DMS79 treated with DMSO at 0.1 percent for 48 hours (cell line): Measurements from ENCODE around the gene NXF2.
"Not testable (repeated sequence)": the region's sequence is repeated elsewhere in the genome, so short reads cannot be mapped to it uniquely, and the experiment has no call there.

Experiments used
- DNase-seq: peaks from one replicate; lab custom pipeline; 2025; lab: John Stamatoyannopoulos, UW

The NXF2 gene, protein sequence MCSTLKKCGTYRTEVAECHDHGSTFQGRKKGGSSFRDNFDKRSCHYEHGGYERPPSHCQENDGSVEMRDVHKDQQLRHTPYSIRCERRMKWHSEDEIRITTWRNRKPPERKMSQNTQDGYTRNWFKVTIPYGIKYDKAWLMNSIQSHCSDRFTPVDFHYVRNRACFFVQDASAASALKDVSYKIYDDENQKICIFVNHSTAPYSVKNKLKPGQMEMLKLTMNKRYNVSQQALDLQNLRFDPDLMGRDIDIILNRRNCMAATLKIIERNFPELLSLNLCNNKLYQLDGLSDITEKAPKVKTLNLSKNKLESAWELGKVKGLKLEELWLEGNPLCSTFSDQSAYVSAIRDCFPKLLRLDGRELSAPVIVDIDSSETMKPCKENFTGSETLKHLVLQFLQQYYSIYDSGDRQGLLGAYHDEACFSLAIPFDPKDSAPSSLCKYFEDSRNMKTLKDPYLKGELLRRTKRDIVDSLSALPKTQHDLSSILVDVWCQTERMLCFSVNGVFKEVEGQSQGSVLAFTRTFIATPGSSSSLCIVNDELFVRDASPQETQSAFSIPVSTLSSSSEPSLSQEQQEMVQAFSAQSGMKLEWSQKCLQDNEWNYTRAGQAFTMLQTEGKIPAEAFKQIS

DNA sequence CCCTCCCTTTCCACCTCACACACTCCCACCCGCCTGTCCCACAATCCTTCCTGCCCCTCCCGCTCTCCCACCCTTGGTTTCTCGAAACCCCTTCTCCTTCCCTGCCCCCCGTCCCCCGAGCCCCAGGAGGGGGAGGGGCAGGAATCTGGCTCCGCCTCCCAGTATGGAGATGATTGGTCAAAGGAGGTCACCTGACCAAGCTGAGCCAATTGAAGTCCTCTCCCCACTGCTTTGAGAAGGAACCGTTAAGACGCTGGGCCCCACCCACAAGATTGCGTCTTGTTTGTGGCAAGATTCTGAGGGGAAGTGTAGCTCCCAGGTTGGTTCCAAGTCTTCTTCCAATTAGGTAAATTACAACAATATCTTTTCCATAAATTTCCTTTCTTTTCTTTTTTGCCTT, at the start of gene NXF2:
Gene NXF2 (plus strand): TSS at position 275 of the 400 bp plus-strand sequence. CDS start 59,912 bp downstream, outside the sequence.
- not testable (repeated sequence) for DNase-seq

DNA sequence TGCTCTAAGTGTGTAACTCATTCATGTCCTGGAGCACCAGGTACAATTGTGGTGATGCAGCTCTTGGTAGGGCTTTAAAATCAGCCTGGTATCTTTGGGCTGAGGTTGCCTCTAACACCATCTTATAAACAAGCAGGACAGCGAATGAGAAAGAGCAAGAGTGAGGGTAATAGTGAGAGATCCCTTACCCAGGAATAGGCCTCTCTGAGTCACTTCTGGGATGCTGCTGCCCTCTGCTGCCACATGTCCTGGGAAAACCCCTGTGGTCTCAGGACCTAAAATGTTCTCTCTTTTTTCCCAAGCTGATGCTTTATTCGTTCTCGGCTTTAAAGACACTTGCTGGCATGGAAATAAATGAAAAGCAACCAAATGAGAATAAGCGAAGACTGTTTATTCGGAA, 39.0 kb upstream of the NXF2 start:
- DNase-seq = not testable (repeated sequence)

GRCh38 chrX:102214986-102215385, 32.0 kb upstream of the NXF2 start, which contains the start of gene TCP11X1:
TSS of gene TCP11X1 (plus strand) at chrX:102215301.
- not testable (repeated sequence) for DNase-seq

- DNase-seq = not testable (repeated sequence)
These were observed 30.5 kb upstream of the NXF2 start for GRCh38 chrX:102216497-102216896.

DNA sequence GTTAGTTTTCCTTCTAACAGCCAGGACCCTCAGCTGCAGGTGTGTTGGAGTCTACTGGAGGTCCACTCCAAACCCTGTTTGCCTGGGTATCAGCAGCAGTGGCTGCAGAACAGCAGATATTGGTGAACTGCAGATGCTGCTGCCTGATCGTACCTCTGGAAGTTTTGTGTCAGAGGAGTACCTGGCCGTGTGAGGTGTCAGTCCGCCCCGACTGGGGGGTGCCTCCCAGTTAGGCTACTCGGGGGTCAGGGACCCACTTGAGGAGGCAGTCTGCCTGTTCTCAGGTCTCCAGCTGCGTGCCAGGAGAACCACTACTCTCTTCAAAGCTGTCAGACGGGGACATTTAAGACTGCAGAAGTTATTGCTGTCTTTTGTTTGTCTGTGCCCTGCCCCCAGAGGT, 11.3 kb upstream of the NXF2 start:
- DNase-seq = not testable (repeated sequence)

DNA sequence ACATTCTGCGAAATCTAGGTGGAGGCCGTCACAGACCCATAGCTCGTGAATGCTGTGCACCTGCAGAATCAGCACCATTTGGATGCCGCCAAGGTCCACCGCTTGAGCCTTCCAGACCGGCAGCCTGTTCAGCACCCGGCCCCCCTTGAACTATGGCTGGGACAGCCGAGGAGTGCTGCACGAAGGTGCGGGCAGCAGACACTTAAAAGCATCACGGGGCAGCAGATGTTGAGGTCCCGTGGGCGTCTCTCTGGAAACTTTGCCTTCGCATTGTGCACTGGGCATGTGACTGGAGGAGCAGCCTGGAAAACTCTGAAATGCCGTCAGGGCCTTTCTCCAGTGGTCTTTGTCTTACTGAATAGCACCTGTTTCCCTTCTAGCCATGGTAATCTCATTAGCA, 6.7 kb upstream of the NXF2 start:
- not testable (repeated sequence) for DNase-seq

GRCh38 chrX:102272231-102272630, 25.3 kb downstream of the NXF2 start:
- not testable (repeated sequence) for DNase-seq

GRCh38 chrX:102338162-102338561, 91.2 kb downstream of the NXF2 start:
- DNase-seq = no peak

DNA sequence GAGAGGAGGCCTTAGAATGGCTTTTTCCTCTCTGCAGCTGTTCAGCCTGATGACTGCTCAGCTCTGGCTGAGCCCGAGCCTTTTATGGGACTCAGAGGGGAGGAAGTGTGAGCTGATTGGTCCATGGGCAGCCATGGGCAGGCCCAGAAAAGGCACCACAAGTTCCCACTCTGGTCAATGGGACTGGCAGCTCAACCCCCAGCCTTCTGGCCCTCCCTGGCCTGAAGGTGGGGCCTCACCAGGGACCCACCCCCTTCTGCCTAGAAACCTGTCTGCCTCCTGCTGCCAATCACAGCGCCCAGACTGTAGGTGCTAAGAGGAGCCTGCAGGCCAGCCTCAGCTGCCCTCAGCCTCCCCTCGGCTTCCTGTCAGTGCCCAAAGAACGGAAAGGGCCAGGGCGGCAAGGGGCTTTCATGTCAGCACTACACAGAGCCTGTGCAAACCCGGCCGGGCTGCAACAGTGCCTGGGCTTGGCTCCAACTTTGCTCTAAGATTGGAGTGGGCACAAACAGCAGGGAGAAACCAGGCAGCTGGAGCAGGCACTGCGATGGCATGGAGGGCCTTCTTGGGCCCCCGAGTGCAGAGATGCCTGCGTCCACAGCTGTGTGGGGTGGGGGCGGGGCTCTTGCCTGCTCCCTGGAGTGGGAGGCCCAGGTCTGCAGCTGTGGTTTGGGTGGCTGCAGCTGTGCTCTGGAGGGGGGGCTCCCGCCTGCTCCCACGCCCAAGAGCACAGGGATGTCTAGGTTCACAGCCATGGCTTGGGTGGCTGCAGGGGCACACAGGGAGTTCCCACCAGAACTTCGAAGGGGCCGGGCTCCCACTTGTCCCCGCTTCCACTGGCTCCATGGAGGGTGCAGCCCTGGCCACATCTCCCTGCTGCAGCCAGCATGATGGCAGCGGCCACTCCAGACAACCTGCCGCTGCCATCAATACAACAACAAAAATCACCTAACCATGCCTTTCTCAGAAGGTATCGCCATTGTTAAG, 92.6 kb downstream of the NXF2 start:
- DNase-seq = no peak

- DNase-seq = no peak
These were observed 94.9 kb downstream of the NXF2 start for GRCh38 chrX:102341867-102342266.

GRCh38 chrX:102345916-102346315, 98.9 kb downstream of the NXF2 start:
- no peak for DNase-seq
